Smooth muscle cell (in vitro differentiated cells): ENCODE results near the gene COL4A1. TPM values are rescaled to one million over a fixed set of nuclear protein-coding genes. Genes with fewer than 3 reads are reported as not detected.

Experiments
- DNase-seq: peaks from one replicate; lab custom pipeline; 2025; ENCODE audit not compliant: unreplicated experiment; lab: John Stamatoyannopoulos, UW
- H2AFZ ChIP-seq: fragments of 200-600 bp; sonication (generic); 2 replicates; pipeline ENCODE4 v1.6.0; 2016; ENCODE audit warnings: antibody characterized with exemption, low read depth, mild to moderate bottlenecking
- H3F3A ChIP-seq: fragments of 200-600 bp; sonication (generic); 2 replicates; pipeline ENCODE4 v1.6.0; 2017; ENCODE audit warnings: antibody characterized with exemption, low read depth
- H3K27ac ChIP-seq: fragments of 200-600 bp; sonication (generic); 2 replicates; pipeline ENCODE4 v1.5.1; 2016; ENCODE audit warnings: low read depth, mild to moderate bottlenecking
- H3K27me3 ChIP-seq: fragments of 200-600 bp; sonication (generic); 2 replicates; pipeline ENCODE4 v1.6.1; 2016; ENCODE audit warnings: low read depth, mild to moderate bottlenecking
- H3K36me3 ChIP-seq: fragments of 200-600 bp; sonication (generic); 2 replicates; pipeline ENCODE4 v1.5.1; 2016; ENCODE audit warnings: low read depth
- H3K4me1 ChIP-seq: fragments of 200-600 bp; sonication (generic); 2 replicates; pipeline ENCODE4 v1.5.1; 2016; ENCODE audit warnings: low read depth
- H3K4me2 ChIP-seq: fragments of 200-600 bp; sonication (generic); 2 replicates; pipeline ENCODE4 v1.6.0; 2016; ENCODE audit warnings: mild to moderate bottlenecking
- H3K4me3 ChIP-seq: fragments of 200-600 bp; sonication (generic); 2 replicates; pipeline ENCODE4 v1.5.1; 2016; ENCODE audit warnings: mild to moderate bottlenecking
- H3K79me2 ChIP-seq: fragments of 200-600 bp; sonication (generic); 2 replicates; pipeline ENCODE4 v1.6.0; 2016; ENCODE audit warnings: low read depth, mild to moderate bottlenecking
- H3K9ac ChIP-seq: fragments of 200-600 bp; sonication (generic); 2 replicates; pipeline ENCODE4 v1.6.0; 2016; ENCODE audit warnings: low read depth
- H3K9me3 ChIP-seq: fragments of 200-600 bp; sonication (generic); replicated peaks from 2 replicates; pipeline ENCODE4 v1.5.1; 2016; ENCODE audit warnings: low read depth
- H4K20me1 ChIP-seq: fragments of 200-600 bp; sonication (generic); 2 replicates; pipeline ENCODE4 v1.6.0; 2016; ENCODE audit warnings: low read depth
- CTCF ChIP-seq: fragments of 200-600 bp; sonication (generic); IDR thresholded peaks from 2 replicates; pipeline ENCODE4 v1.5.1; 2017; ENCODE audit warnings: borderline replicate concordance, mild to moderate bottlenecking, antibody characterized with exemption; ENCODE audit not compliant: insufficient read depth, poor library complexity, severe bottlenecking
- WGBS: methylation state at CpG from one replicate; pipeline ENCODE4 v1.1.7; 2016; ENCODE audit warnings: low lambda C conversion rate; 5-methylcytosine and 5-hydroxymethylcytosine counted together
- polyA plus RNA-seq: library from polyadenylated mRNA; unstranded; fragments of >200 nt; fragmentation: Nextera tagmentation; extraction: Ambion mirVana; gene quantifications from 2 replicates; pipeline ENCODE4 v1.2.1, GENCODE V29; 2016
- total RNA-seq: library from RNA; depleted of rRNA; stranded (reverse); fragments of >200 nt; gene quantifications from 2 replicates; pipeline ENCODE4 v1.2.3, GENCODE V29; 2014

The COL4A1 gene
- total and polyA plus RNA-seq, 2 experiments from 2014 or later = 2,409 to 4,372 TPM

- TF ChIP-seq CTCF = no peak
- Histone ChIP-seq H3K4me2 (no peak overlapping the region), H3K9ac (no peak overlapping the region), H3K9me3 (no peaks in the 10 kb centered on the region), H3K4me1 (no peaks in the 10 kb centered on the region), H4K20me1 (peaks cover 89% of the 10 kb centered on the region), H3K79me2 (peaks cover 3% of the 10 kb centered on the region), H3K36me3 (peaks cover 38% of the 10 kb centered on the region), H2AFZ (no peak overlapping the region), H3K4me3 (no peak overlapping the region), H3K27ac (peak overlapping the region; percentile 89), H3K27me3 (no peaks in the 10 kb centered on the region), H3F3A (peaks cover 87% of the 10 kb centered on the region)
- WGBS = 80% methylated on average over 4 of the region's 4 CpGs
- DNase-seq = no peak
Observed at GRCh38 chr13:110168999-110169933, 137.7 kb downstream of the COL4A1 start.

GRCh38 chr13:110166598-110166997 is 140.4 kb downstream of the COL4A1 start:
- 84% methylated on average over 4 of the region's 4 CpGs for WGBS
- H3K27ac ChIP-seq = peak overlapping the region; percentile 89
- no peaks in the 10 kb centered on the region for H3K9me3 ChIP-seq
- H3K79me2 ChIP-seq = peaks cover 3% of the 10 kb centered on the region
- no peak overlapping the region for H2AFZ ChIP-seq
- H3K9ac ChIP-seq = no peak overlapping the region
- no peak overlapping the region for H3K4me2 ChIP-seq
- no peak for DNase-seq
- TF ChIP-seq CTCF = no peak
- H3F3A ChIP-seq = peaks cover 87% of the 10 kb centered on the region
- H3K27me3 ChIP-seq = no peaks in the 10 kb centered on the region
- no peak overlapping the region for H3K4me3 ChIP-seq
- H4K20me1 ChIP-seq = peaks cover 75% of the 10 kb centered on the region
- no peaks in the 10 kb centered on the region for H3K4me1 ChIP-seq
- H3K36me3 ChIP-seq = peaks cover 52% of the 10 kb centered on the region

GRCh38 chr13:110164706-110165105 is 142.3 kb downstream of the COL4A1 start:
- no peak for DNase-seq
- peaks cover 83% of the 10 kb centered on the region for H3F3A ChIP-seq
- TF ChIP-seq CTCF = no peak
- H4K20me1 ChIP-seq = peaks cover 73% of the 10 kb centered on the region
- peaks cover 56% of the 10 kb centered on the region for H3K36me3 ChIP-seq
- peak overlapping the region; percentile 89 for H3K27ac ChIP-seq
- peaks cover 3% of the 10 kb centered on the region for H3K79me2 ChIP-seq
- 94% methylated on average over 8 of the region's 8 CpGs for WGBS
- H3K4me1 ChIP-seq = no peaks in the 10 kb centered on the region
- H3K4me3 ChIP-seq = no peak overlapping the region
- no peak overlapping the region for H3K4me2 ChIP-seq
- H2AFZ ChIP-seq = no peak overlapping the region
- no peak overlapping the region for H3K9ac ChIP-seq
- no peaks in the 10 kb centered on the region for H3K27me3 ChIP-seq
- H3K9me3 ChIP-seq = no peaks in the 10 kb centered on the region
